ENCODE data around the gene ZNF519.
"Not testable (repeated sequence)": the region's sequence is repeated elsewhere in the genome, so short reads cannot be mapped to it uniquely, and the experiment has no call there.

The ZNF519 gene

DNA sequence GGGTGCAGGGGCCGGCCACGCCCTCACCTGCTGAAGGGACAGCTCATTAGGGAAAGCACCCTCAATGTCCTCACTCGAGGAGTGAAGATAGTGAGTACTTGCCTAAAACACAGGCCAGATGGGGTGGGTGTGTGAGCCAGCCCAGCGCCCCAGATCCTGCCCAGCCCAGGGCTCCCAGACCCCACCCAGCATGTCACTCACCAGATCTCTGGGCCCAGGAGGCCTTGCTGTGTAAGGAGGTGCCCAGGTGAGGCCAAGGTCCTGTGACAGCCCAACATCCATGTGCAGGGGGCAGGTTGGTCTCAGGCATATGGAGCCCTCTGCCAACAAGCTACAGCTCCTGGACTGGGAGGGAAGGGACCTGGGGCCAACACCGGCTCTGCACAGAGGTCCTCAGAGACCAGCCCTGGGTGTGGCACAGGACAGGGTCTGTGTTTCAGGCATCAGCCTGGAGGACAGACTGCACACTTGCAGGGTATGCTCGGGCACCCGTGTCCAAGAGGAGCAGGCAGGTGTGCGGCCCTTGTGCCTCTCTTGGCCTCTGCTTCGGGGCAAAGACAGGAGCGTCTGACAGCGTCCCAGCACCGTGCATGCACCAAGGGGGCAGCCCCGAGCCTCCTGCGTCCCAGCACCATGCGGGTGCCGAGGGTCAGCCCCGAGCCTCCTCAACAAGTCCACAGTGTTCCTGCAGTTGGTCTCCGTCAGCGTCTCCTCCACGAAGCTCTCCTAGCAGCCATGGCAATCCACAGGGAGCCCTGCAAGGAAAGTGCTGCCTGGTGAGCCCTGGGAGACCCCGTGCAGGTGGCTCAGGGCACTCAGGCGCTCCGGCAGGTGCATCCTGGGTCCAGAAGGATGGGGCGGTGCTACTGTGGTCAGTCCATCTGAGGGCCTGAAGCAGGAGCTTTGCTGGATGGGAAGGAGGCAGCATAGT lies 16.0 kb upstream of the ZNF519 start:
- H3K36me3 ChIP-seq (ENCODE audit: control insufficient read depth, insufficient read depth, low read length); H3K9me3 ChIP-seq (ENCODE audit: control insufficient read depth, low read length); H3K4me1 ChIP-seq (ENCODE audit: control insufficient read depth, insufficient read depth, low read length, poor library complexity, severe bottlenecking); H3K27me3 ChIP-seq (replicated peaks; ENCODE audit: control insufficient read depth, insufficient read depth, low read length, poor library complexity, severe bottlenecking); H3K27ac ChIP-seq (ENCODE audit: insufficient read depth, low read length, poor library complexity, severe bottlenecking); H3K4me3 ChIP-seq (ENCODE audit: insufficient read depth, low read depth, low read length, poor library complexity, severe bottlenecking); DNase-seq: not testable (repeated sequence)

DNA sequence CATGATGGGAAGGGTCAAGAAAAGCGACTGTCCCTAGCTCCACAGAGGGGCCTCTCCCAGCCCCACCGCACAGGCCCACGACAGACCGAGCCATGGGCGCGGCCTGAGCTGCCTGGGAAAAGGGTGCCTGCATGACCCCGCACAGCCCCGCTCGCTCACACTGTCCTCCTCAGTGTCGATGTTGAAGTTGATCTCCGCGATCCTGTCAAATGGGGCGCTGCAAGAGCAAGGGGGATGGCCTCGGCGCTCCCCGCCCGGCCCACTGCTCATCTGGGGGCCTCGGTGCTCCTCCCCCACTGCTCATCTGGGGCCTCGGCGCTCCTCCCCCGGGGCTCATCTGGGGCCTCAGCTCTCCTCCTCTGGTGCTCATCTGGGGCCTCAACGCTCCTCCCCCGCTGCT lies 14.5 kb upstream of the ZNF519 start:
- DNase-seq; H3K27me3 ChIP-seq (replicated peaks; ENCODE audit: control insufficient read depth, insufficient read depth, low read length, poor library complexity, severe bottlenecking); H3K9me3 ChIP-seq (ENCODE audit: control insufficient read depth, low read length); H3K27ac ChIP-seq (ENCODE audit: insufficient read depth, low read length, poor library complexity, severe bottlenecking); H3K36me3 ChIP-seq (ENCODE audit: control insufficient read depth, insufficient read depth, low read length); H3K4me3 ChIP-seq (ENCODE audit: insufficient read depth, low read depth, low read length, poor library complexity, severe bottlenecking); H3K4me1 ChIP-seq (ENCODE audit: control insufficient read depth, insufficient read depth, low read length, poor library complexity, severe bottlenecking): not testable (repeated sequence)

DNA sequence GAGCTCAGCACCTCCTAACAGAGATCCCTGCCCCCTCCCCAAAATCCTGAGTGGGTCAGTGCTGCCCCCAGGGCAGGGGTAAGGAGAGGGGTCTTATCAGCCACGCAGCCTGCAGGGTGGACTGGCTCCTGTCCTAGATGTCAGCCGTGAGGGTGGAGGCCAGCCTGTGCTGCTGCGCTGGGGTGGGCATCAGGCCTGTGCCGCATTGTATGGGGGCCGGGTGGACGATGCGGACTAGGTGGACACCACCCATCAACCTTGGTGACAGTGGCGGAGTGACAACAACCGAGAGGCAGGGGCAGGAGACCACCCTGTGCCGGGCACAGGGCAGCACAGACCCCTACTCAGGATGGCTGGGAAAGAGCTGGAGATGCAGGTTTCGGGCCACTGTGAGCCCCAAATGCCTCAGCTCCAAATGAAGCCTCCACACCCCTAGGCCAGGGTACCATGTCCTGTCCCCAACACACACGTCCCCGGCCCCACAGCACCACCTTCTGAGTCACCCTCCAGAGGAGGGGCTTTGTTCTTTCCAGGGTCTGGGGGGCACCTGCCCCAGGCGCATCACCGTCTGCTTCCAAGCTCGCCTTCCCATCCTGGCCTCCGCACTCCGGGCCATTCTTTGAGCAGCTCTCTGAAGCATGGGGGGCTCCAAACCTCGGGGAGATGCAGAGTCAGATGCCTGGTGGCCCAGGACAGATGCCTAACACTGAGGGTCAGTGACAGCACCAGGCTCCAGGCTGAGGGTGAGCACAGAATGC lies 13.5 kb upstream of the ZNF519 start:
- H3K27me3 ChIP-seq (replicated peaks; ENCODE audit: control insufficient read depth, insufficient read depth, low read length, poor library complexity, severe bottlenecking); DNase-seq; H3K4me1 ChIP-seq (ENCODE audit: control insufficient read depth, insufficient read depth, low read length, poor library complexity, severe bottlenecking); H3K27ac ChIP-seq (ENCODE audit: insufficient read depth, low read length, poor library complexity, severe bottlenecking); H3K36me3 ChIP-seq (ENCODE audit: control insufficient read depth, insufficient read depth, low read length); H3K4me3 ChIP-seq (ENCODE audit: insufficient read depth, low read depth, low read length, poor library complexity, severe bottlenecking); H3K9me3 ChIP-seq (ENCODE audit: control insufficient read depth, low read length): not testable (repeated sequence)

DNA sequence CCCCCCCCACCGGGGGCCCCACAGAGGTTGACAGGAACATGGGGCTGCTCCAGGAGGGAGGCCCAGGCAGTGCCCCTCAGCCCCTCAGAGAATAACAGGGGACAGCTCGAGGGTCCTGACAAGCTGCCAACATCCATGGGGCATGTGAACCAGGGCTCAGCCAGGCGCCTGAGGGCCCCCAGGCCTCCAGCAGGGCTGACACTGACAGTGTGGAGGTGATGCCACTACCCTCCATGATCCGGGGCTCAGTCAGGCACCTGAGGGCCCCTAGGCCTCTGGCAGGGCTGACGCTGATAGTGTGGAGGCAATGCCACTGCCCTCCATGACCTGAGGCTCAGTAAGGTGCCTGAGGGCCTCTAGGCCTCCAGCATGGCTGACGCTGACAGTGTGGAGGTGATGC lies 12.8 kb upstream of the ZNF519 start:
- H3K27me3 ChIP-seq (replicated peaks; ENCODE audit: control insufficient read depth, insufficient read depth, low read length, poor library complexity, severe bottlenecking); H3K9me3 ChIP-seq (ENCODE audit: control insufficient read depth, low read length); H3K27ac ChIP-seq (ENCODE audit: insufficient read depth, low read length, poor library complexity, severe bottlenecking); H3K4me3 ChIP-seq (ENCODE audit: insufficient read depth, low read depth, low read length, poor library complexity, severe bottlenecking); H3K36me3 ChIP-seq (ENCODE audit: control insufficient read depth, insufficient read depth, low read length); DNase-seq; H3K4me1 ChIP-seq (ENCODE audit: control insufficient read depth, insufficient read depth, low read length, poor library complexity, severe bottlenecking): not testable (repeated sequence)

DNA sequence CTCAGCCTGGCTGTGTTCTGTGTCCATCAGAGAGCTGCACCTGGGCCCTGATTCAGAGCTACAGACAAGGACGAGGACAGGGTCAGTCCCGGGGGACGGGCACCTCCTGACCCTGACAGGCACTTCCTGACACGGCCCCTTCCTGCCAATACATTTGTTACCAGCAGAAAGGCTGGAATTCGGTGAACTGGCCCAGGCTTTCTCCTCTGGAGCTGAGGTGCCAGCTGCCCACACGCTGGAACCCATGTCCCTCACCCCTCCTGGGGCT lies 12.3 kb upstream of the ZNF519 start:
- Histone ChIP-seq H3K36me3 (ENCODE audit: control insufficient read depth, insufficient read depth, low read length) (no peaks in the 10 kb centered on the region), H3K27me3 (replicated peaks; ENCODE audit: control insufficient read depth, insufficient read depth, low read length, poor library complexity, severe bottlenecking) (no peaks in the 10 kb centered on the region), H3K9me3 (ENCODE audit: control insufficient read depth, low read length) (no peaks in the 10 kb centered on the region), H3K4me3 (ENCODE audit: insufficient read depth, low read depth, low read length, poor library complexity, severe bottlenecking) (no peak overlapping the region), H3K27ac (ENCODE audit: insufficient read depth, low read length, poor library complexity, severe bottlenecking) (no peak overlapping the region), H3K4me1 (ENCODE audit: control insufficient read depth, insufficient read depth, low read length, poor library complexity, severe bottlenecking) (no peaks in the 10 kb centered on the region)
- no peak for DNase-seq

DNA sequence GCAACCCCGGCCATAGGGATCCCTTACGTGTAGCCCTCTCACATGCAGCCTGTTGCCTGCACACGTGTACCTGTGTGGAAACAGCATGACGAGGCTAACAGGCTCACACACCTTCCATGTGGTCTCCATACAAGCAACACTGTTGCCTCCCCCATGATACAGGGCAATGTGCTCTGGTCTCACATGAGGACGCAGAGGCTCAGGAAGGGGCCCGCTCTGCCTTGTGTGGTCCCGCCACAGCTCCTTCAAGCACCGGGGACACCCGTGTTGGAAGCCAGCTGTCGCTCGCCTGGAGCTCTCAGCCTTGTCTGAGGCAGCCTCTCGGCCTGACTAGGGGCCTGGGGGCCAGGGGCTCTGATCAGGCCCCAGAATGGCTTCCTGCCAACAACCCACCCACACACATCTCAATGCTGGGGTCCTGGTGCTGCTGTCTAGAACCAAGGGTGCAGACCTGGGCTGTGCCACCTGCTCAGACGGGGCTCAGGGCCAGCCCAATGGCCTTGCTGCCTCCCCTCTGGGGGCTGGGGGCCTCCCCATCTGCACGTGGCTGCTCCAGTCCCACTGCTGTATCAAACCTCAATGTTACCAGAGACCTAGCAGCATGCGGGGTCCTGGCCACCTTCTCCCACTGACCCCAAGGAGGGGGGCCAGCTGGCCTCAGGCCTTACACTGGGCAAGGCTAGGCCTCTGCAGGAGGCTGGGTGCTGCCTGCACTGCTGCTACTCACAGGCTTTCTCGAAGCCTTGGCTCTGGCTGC lies 11.8 kb upstream of the ZNF519 start:
- DNase-seq, result not testable (repeated sequence)

DNA sequence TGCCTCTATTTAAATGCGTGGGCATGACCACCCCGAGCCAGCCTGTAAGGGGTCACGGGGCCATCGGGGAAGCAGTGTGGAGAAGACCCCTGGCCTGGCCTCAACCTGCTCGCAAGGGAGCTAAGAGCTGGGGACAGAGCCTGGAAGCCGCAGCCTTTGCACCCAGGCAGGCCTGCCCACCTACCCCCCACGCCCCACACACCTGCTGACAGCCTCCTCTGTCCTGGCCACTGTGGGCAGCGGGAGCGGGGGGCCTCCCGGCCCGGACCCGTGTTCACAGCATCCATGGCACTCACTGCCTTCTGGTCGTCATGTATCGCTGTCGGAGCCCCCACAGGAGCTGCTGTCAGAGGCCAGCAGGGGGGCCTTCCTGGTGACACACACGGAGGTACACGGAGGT lies 11.2 kb upstream of the ZNF519 start:
- not testable (repeated sequence) for H3K4me1 ChIP-seq (ENCODE audit: control insufficient read depth, insufficient read depth, low read length, poor library complexity, severe bottlenecking); H3K36me3 ChIP-seq (ENCODE audit: control insufficient read depth, insufficient read depth, low read length); H3K27ac ChIP-seq (ENCODE audit: insufficient read depth, low read length, poor library complexity, severe bottlenecking); DNase-seq; H3K9me3 ChIP-seq (ENCODE audit: control insufficient read depth, low read length); H3K27me3 ChIP-seq (replicated peaks; ENCODE audit: control insufficient read depth, insufficient read depth, low read length, poor library complexity, severe bottlenecking); H3K4me3 ChIP-seq (ENCODE audit: insufficient read depth, low read depth, low read length, poor library complexity, severe bottlenecking)

More for the DNA sequence above, 11.8 kb upstream of the ZNF519 start:
- H3K36me3 ChIP-seq (ENCODE audit: control insufficient read depth, insufficient read depth, low read length); H3K27ac ChIP-seq (ENCODE audit: insufficient read depth, low read length, poor library complexity, severe bottlenecking); H3K4me1 ChIP-seq (ENCODE audit: control insufficient read depth, insufficient read depth, low read length, poor library complexity, severe bottlenecking); H3K9me3 ChIP-seq (ENCODE audit: control insufficient read depth, low read length); H3K27me3 ChIP-seq (replicated peaks; ENCODE audit: control insufficient read depth, insufficient read depth, low read length, poor library complexity, severe bottlenecking); H3K4me3 ChIP-seq (ENCODE audit: insufficient read depth, low read depth, low read length, poor library complexity, severe bottlenecking): not testable (repeated sequence)

DNA sequence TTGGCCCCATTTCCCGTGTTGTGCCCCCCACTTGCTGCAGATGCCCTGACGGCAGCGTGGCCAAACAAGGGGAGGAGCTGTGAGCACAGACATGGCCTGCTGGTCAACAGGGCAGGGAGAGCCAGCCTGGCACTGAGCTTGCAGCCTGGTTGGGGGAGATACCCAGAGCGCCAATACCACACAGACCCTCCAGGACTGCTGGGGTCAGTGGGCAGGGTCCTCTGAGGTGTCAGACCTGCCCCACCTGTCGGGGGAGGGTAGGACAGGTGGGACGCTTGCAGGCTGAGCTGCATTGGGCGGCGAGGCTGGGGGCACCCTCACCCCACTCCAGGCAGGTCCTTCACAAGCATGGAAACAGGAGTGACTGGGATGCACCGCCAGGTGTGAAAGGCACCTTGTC lies 9.9 kb upstream of the ZNF519 start:
- H3K4me3 ChIP-seq (ENCODE audit: insufficient read depth, low read depth, low read length, poor library complexity, severe bottlenecking); H3K27ac ChIP-seq (ENCODE audit: insufficient read depth, low read length, poor library complexity, severe bottlenecking); H3K9me3 ChIP-seq (ENCODE audit: control insufficient read depth, low read length); DNase-seq; H3K36me3 ChIP-seq (ENCODE audit: control insufficient read depth, insufficient read depth, low read length); H3K4me1 ChIP-seq (ENCODE audit: control insufficient read depth, insufficient read depth, low read length, poor library complexity, severe bottlenecking); H3K27me3 ChIP-seq (replicated peaks; ENCODE audit: control insufficient read depth, insufficient read depth, low read length, poor library complexity, severe bottlenecking): not testable (repeated sequence)

DNA sequence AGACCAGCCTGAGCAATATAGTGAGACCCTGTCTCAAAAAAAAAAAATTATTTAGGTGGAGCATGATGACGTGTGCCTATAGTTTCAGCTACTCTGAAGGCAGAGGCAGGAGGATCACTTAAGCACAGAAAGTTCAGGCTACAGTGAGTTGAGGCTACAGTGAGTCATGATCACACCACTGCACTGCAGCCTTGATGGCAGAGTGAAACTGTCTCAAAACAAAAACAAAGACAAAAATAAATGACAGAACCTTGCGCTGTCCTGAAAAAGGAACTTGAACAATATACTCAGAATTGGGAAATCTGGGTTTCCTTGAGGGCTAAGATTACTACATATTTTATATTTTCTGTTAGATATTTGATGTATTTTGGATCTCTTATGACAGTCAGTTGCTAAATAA lies 7.3 kb upstream of the ZNF519 start:
- not testable (repeated sequence) for H3K27ac ChIP-seq (ENCODE audit: insufficient read depth, low read length, poor library complexity, severe bottlenecking); H3K36me3 ChIP-seq (ENCODE audit: control insufficient read depth, insufficient read depth, low read length); H3K4me3 ChIP-seq (ENCODE audit: insufficient read depth, low read depth, low read length, poor library complexity, severe bottlenecking); H3K27me3 ChIP-seq (replicated peaks; ENCODE audit: control insufficient read depth, insufficient read depth, low read length, poor library complexity, severe bottlenecking); H3K4me1 ChIP-seq (ENCODE audit: control insufficient read depth, insufficient read depth, low read length, poor library complexity, severe bottlenecking); DNase-seq; H3K9me3 ChIP-seq (ENCODE audit: control insufficient read depth, low read length)

DNA sequence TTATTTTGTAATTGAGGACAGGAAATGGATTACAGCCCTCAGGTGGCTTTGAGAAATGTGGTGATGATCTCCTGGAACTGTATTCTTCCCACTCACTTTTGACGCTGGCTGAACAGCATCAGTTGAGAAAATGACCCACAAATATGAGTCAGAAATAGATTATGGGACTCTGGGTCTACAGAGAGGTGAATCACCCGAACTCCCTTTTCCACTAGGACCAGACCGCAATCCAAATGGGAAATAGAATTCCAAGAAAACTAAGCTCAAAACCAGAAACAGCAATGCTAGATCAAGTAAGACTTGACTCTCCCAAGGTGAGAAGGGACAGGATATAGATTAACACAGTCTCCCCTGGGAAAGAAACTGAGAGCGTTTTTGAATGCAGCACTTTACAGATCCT lies 5.7 kb upstream of the ZNF519 start:
- not testable (repeated sequence) for H3K4me1 ChIP-seq (ENCODE audit: control insufficient read depth, insufficient read depth, low read length, poor library complexity, severe bottlenecking); H3K27ac ChIP-seq (ENCODE audit: insufficient read depth, low read length, poor library complexity, severe bottlenecking); H3K36me3 ChIP-seq (ENCODE audit: control insufficient read depth, insufficient read depth, low read length); H3K4me3 ChIP-seq (ENCODE audit: insufficient read depth, low read depth, low read length, poor library complexity, severe bottlenecking); H3K27me3 ChIP-seq (replicated peaks; ENCODE audit: control insufficient read depth, insufficient read depth, low read length, poor library complexity, severe bottlenecking); H3K9me3 ChIP-seq (ENCODE audit: control insufficient read depth, low read length); DNase-seq
